ENCODE results near the gene PLG. TPM values are rescaled to one million over a fixed set of nuclear protein-coding genes. Genes with fewer than 3 reads are reported as not detected.
"Not testable (repeated sequence)": the region's sequence is repeated elsewhere in the genome, so short reads cannot be mapped to it uniquely, and the experiment has no call there.

Gene PLG
- total RNA-seq, 1 donor from 2014 or later: 0.30 TPM

GRCh38 chr6:160774399-160774798 is 72.4 kb downstream of the PLG start:
- DNase-seq (ENCODE audit: low read depth, low spot score): no peak
- Mint-ChIP-seq H3K36me3 (ENCODE audit: low read depth) (no peaks in the 10 kb centered on the region), H3K27ac (ENCODE audit: unreplicated experiment) (no peak overlapping the region), H3K27me3 (ENCODE audit: low read depth) (peaks cover 2% of the 10 kb centered on the region), H3K9me3 (no peaks in the 10 kb centered on the region), H3K4me3 (no peak overlapping the region), H3K4me1 (no peaks in the 10 kb centered on the region)
- TF ChIP-seq CTCF (conservative IDR thresholded peaks at IDR 0.05): no peak

GRCh38 chr6:160775792-160776580 is 73.9 kb downstream of the PLG start:
- Mint-ChIP-seq H3K4me1 (no peaks in the 10 kb centered on the region), H3K9me3 (no peaks in the 10 kb centered on the region), H3K27ac (ENCODE audit: unreplicated experiment) (no peak overlapping the region), H3K36me3 (ENCODE audit: low read depth) (no peaks in the 10 kb centered on the region), H3K4me3 (no peak overlapping the region), H3K27me3 (ENCODE audit: low read depth) (no peaks in the 10 kb centered on the region)
- no peak for TF ChIP-seq CTCF (conservative IDR thresholded peaks at IDR 0.05)
- DNase-seq (ENCODE audit: low read depth, low spot score): no peak

- not testable (repeated sequence) for DNase-seq (ENCODE audit: low read depth, low spot score); H3K9me3 Mint-ChIP-seq; H3K27me3 Mint-ChIP-seq (ENCODE audit: low read depth); H3K27ac Mint-ChIP-seq (ENCODE audit: unreplicated experiment); H3K4me3 Mint-ChIP-seq; H3K36me3 Mint-ChIP-seq (ENCODE audit: low read depth); H3K4me1 Mint-ChIP-seq
Observed at GRCh38 chr6:160779095-160779494, 77.1 kb downstream of the PLG start.

- H3K4me3 Mint-ChIP-seq: not testable (repeated sequence)
Observed at GRCh38 chr6:160780656-160781055, 78.6 kb downstream of the PLG start.

GRCh38 chr6:160781298-160781697 is 79.3 kb downstream of the PLG start:
- Mint-ChIP-seq H3K9me3 (no peaks in the 10 kb centered on the region), H3K27me3 (ENCODE audit: low read depth) (no peaks in the 10 kb centered on the region), H3K36me3 (ENCODE audit: low read depth) (no peaks in the 10 kb centered on the region), H3K4me1 (no peaks in the 10 kb centered on the region), H3K4me3 (no peak overlapping the region), H3K27ac (ENCODE audit: unreplicated experiment) (no peak overlapping the region)
- TF ChIP-seq CTCF (conservative IDR thresholded peaks at IDR 0.05): no peak
- DNase-seq (ENCODE audit: low read depth, low spot score): no peak

More at GRCh38 chr6:160780656-160781055, 78.6 kb downstream of the PLG start:
- H3K27me3 Mint-ChIP-seq (ENCODE audit: low read depth); H3K9me3 Mint-ChIP-seq; H3K4me1 Mint-ChIP-seq; DNase-seq (ENCODE audit: low read depth, low spot score); H3K27ac Mint-ChIP-seq (ENCODE audit: unreplicated experiment); H3K36me3 Mint-ChIP-seq (ENCODE audit: low read depth): not testable (repeated sequence)

- Mint-ChIP-seq H3K4me1 (no peaks in the 10 kb centered on the region), H3K36me3 (ENCODE audit: low read depth) (no peaks in the 10 kb centered on the region), H3K27ac (ENCODE audit: unreplicated experiment) (no peak overlapping the region), H3K9me3 (no peaks in the 10 kb centered on the region), H3K4me3 (no peak overlapping the region), H3K27me3 (ENCODE audit: low read depth) (no peaks in the 10 kb centered on the region)
- TF ChIP-seq CTCF (conservative IDR thresholded peaks at IDR 0.05): no peak
- no peak for DNase-seq (ENCODE audit: low read depth, low spot score)
Observed at GRCh38 chr6:160782228-160782627, 80.2 kb downstream of the PLG start.

Data from neural crest cell (in vitro differentiated cells).